Brain microvascular endothelial cell (primary cell): Measurements from ENCODE around the gene MYO16.
A peak's percentile ranks its signal among the peaks of the same experiment; 100 is the strongest.
"Not testable (repeated sequence)": the region's sequence is repeated elsewhere in the genome, so short reads cannot be mapped to it uniquely, and the experiment has no call there.

Experiments used
- DNase-seq: peaks from one replicate; pipeline ENCODE4 v3.0.0-alpha.2; 2020
- H3K27ac ChIP-seq: fragments of 250-450 bp; sonication (Bioruptor Pico); 2 replicates; pipeline ENCODE4 v1.5.1; 2020; ENCODE audit warnings: mild to moderate bottlenecking, moderate library complexity
- H3K27me3 ChIP-seq: fragments of 250-450 bp; sonication (Bioruptor Pico); replicated peaks from 2 replicates; pipeline ENCODE4 v1.5.1; 2020; ENCODE audit warnings: mild to moderate bottlenecking
- H3K36me3 ChIP-seq: fragments of 250-450 bp; sonication (Bioruptor Pico); replicated peaks from 2 replicates; pipeline ENCODE4 v1.5.1; 2020; ENCODE audit warnings: mild to moderate bottlenecking
- H3K4me3 ChIP-seq: 2 replicates; pipeline ENCODE4 v1.5.1; 2011; ENCODE audit warnings: low read depth, mild to moderate bottlenecking, control low read depth, low read length, moderate library complexity
- in situ Hi-C: cut with HindIII; loops from 2 replicates; pipeline ENCODE4 v1.10.0; 2017; ENCODE audit warnings: low sequenced_read_pairs, low pct_ligation_motif_present
- TF ChIP-seq, protein P1 (sequence below): IDR thresholded peaks from 2 replicates; pipeline ENCODE4 v1.5.1; 2011; ENCODE audit warnings: low read depth, mild to moderate bottlenecking, moderate library complexity, low read length, control low read depth, inconsistent platforms; ENCODE audit errors: missing control alignments

MYO16 gene

DNA sequence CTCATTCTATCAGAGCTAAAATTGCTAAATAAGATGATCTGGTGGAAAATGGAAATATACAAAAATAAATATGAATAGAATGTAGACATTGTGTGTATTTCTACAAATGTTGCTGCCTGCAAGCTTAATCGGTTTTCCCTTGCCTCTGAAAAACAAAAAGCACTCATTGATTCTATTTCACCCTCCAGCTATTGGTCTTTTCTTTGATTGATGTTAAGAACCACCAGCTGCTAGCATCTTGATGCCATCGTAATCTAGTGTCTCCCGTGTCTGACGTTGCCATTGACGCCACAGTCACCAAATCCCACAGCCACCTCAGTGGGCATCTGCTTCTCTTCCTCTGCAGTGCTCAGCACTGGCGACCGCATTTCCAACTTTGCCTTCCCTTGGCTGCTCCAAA, 461.8 kb downstream of the MYO16 start:
- TF ChIP-seq, protein P1, sequence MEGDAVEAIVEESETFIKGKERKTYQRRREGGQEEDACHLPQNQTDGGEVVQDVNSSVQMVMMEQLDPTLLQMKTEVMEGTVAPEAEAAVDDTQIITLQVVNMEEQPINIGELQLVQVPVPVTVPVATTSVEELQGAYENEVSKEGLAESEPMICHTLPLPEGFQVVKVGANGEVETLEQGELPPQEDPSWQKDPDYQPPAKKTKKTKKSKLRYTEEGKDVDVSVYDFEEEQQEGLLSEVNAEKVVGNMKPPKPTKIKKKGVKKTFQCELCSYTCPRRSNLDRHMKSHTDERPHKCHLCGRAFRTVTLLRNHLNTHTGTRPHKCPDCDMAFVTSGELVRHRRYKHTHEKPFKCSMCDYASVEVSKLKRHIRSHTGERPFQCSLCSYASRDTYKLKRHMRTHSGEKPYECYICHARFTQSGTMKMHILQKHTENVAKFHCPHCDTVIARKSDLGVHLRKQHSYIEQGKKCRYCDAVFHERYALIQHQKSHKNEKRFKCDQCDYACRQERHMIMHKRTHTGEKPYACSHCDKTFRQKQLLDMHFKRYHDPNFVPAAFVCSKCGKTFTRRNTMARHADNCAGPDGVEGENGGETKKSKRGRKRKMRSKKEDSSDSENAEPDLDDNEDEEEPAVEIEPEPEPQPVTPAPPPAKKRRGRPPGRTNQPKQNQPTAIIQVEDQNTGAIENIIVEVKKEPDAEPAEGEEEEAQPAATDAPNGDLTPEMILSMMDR = no peak
- Histone ChIP-seq H3K27ac (no peak overlapping the region), H3K36me3 (no peaks in the 10 kb centered on the region), H3K27me3 (no peaks in the 10 kb centered on the region), H3K4me3 (no peak overlapping the region)
- in situ Hi-C loops = no loop called here
- DNase-seq = no peak

DNA sequence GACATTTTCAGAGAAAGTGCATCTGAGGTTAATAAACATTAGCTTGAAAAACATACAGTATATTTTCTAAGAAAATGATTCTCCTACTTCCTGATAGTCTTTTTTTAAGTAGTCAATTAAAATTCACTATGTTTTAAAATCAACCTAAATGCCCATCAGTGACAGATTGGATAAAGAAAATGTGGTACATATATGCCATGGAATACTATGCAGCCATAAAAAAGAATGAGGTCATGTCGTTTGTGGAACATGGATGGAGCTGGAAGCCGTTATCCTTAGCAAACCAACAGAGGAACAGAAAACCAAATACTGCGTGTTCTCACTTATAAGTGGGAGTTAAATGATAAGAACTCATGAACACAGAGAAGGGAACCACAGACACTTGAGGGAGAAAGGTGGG, 462.8 kb downstream of the MYO16 start:
- in situ Hi-C loops, H3K4me3 ChIP-seq, H3K36me3 ChIP-seq, H3K27me3 ChIP-seq, DNase-seq, H3K27ac ChIP-seq: not testable (repeated sequence)

DNA sequence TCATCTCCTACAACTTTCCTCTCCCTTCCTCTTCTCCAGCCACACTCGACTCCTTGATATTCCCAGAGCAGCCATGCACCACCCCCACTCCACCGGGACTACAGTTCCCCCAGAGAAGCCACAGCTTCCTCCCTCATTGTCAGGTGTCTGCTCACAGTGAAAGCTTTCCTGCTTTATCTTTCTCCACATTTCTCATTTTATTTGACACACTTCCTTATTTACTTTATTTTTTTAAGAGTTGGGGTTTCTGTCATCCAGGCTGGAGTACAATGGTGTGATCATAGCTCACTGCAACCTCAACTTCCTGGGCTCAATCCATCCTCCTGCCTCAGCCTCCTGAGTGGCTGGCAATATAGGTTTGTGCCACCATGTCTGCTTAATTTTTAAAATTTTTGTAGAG, 464.6 kb downstream of the MYO16 start:
- TF ChIP-seq, protein P1 = no peak
- in situ Hi-C loops = no loop called here
- no peak for DNase-seq
- Histone ChIP-seq H3K27ac (no peak overlapping the region), H3K36me3 (no peaks in the 10 kb centered on the region), H3K27me3 (no peaks in the 10 kb centered on the region), H3K4me3 (no peak overlapping the region)

- H3K4me3 ChIP-seq = no peak overlapping the region
- no peak overlapping the region for H3K27ac ChIP-seq
- TF ChIP-seq, protein P1 = no peak
- H3K36me3 ChIP-seq = no peaks in the 10 kb centered on the region
- in situ Hi-C loops = no loop called here
- DNase-seq = no peak
- no peaks in the 10 kb centered on the region for H3K27me3 ChIP-seq
Observed at GRCh38 chr13:109095126-109095525, 465.7 kb downstream of the MYO16 start.

GRCh38 chr13:109096101-109096500, 466.7 kb downstream of the MYO16 start:
- Histone ChIP-seq H3K27ac (no peak overlapping the region), H3K36me3 (no peaks in the 10 kb centered on the region), H3K27me3 (no peaks in the 10 kb centered on the region), H3K4me3 (no peak overlapping the region)
- in situ Hi-C loops = no loop called here
- TF ChIP-seq, protein P1 = no peak
- peak; percentile 2 for DNase-seq

- no peak for DNase-seq
- Histone ChIP-seq H3K27me3 (no peaks in the 10 kb centered on the region), H3K36me3 (no peaks in the 10 kb centered on the region), H3K4me3 (no peak overlapping the region), H3K27ac (no peak overlapping the region)
- TF ChIP-seq, protein P1 = no peak
- in situ Hi-C loops = no loop called here
Observed at GRCh38 chr13:109100705-109101304, 471.4 kb downstream of the MYO16 start.
